HepG2 (cell line): ENCODE data around the gene SALL4. TPM values are rescaled to one million over a fixed set of nuclear protein-coding genes. Genes with fewer than 3 reads are reported as not detected.

Experiments used
- CHD4 ChIP-seq: fragments of 200-600 bp; sonication (generic); IDR thresholded peaks from 2 replicates; pipeline ENCODE4 v1.7.0; 2017; ENCODE audit warnings: mild to moderate bottlenecking, low read length, borderline replicate concordance
- GRHL1 ChIP-seq: sonication (generic); formaldehyde crosslinking; conservative IDR thresholded peaks from 2 replicates; pipeline ENCODE4 v1.8.0; 2022; ENCODE audit warnings: missing genetic modification reagents
- SSRP1 ChIP-seq: IDR thresholded peaks from 2 replicates; pipeline ENCODE4 v1.6.1; 2016; ENCODE audit warnings: control low read depth
- TARDBP ChIP-seq: sonication (generic); formaldehyde crosslinking; IDR thresholded peaks from 2 replicates; pipeline ENCODE4 v1.8.0; 2022; ENCODE audit warnings: mild to moderate bottlenecking, missing genetic modification reagents
- U2AF1 ChIP-seq: fragments of 200-400 bp; formaldehyde crosslinking; optimal IDR thresholded peaks from 2 replicates; pipeline ENCODE3; 2017; ENCODE audit warnings: mild to moderate bottlenecking, low read depth, low read length
- USF2 ChIP-seq, 2 experiments: sonication (generic) in 1 of 2; formaldehyde crosslinking in 1 of 2; IDR thresholded peaks; 2 replicates each; pipeline versions ENCODE4 v1.5.1 to v1.6.1; 2011 to 2020; ENCODE audit warnings: borderline replicate concordance in 1 of 2, low read depth in 1 of 2, low read length in 1 of 2, mild to moderate bottlenecking in 1 of 2, missing genetic modification reagents in 1 of 2, moderate library complexity in 1 of 2
- ZBTB40 ChIP-seq, 2 experiments: fragments of 450-650 bp in 1 of 2; sonication (generic) in 1 of 2; formaldehyde crosslinking in 1 of 2; IDR thresholded peaks; 2 replicates each; pipeline versions ENCODE4 v1.6.1 to v1.8.0; 2016 to 2022; ENCODE audit warnings: antibody characterized with exemption in 1 of 2, mild to moderate bottlenecking in 1 of 2, missing genetic modification reagents in 1 of 2
- ZMYM3 ChIP-seq: sonication (generic); formaldehyde crosslinking; IDR thresholded peaks from 2 replicates; pipeline ENCODE4 v1.5.1; 2020; ENCODE audit warnings: mild to moderate bottlenecking, missing genetic modification reagents
- ZNF280D ChIP-seq: sonication (generic); formaldehyde crosslinking; IDR thresholded peaks from 2 replicates; pipeline ENCODE4 v1.5.1; 2020; ENCODE audit warnings: mild to moderate bottlenecking, missing genetic modification reagents
- ZNF383 ChIP-seq: sonication (generic); formaldehyde crosslinking; IDR thresholded peaks from 2 replicates; pipeline ENCODE4 v1.4.0; 2020; ENCODE audit warnings: missing genetic modification reagents, mild to moderate bottlenecking, borderline replicate concordance
- polyA plus RNA-seq, 8 experiments: library from polyadenylated mRNA; depleted of rRNA in 3 of 8; stranded (reverse) in 7 of 8; unstranded in 1 of 8; fragments of >200 nt; fragmentation: Illumina TruSeq in 4 of 8; extraction: Trizol in 4 of 8; gene quantifications; 2 replicates each; pipeline versions ENCODE4 v1.2.1 to v1.2.3, GENCODE V29; 2011 to 2016; ENCODE audit warnings: low read depth in 4 of 8, missing spikeins in 1 of 8, mixed read lengths in 1 of 8; ENCODE audit not compliant: insufficient read depth in 1 of 8
- total RNA-seq, 5 experiments: library from RNA; depleted of rRNA; stranded (reverse); fragments of >200 nt; fragmentation: Illumina TruSeq; extraction: Trizol; gene quantifications; 2 replicates each; pipeline ENCODE4 v1.2.3, GENCODE V29; 2016; ENCODE audit warnings: low read depth in 1 of 5

SALL4 gene
- total and polyA plus RNA-seq, 2 of the 13 experiments (the other 11 are each of a cell fraction or from before 2014, with no cell fraction given), result 0.33 to 1.8 TPM

- 0 out of 2 replicates have a peak, but pooled peaks have one; percentile 5 for TF ChIP-seq USF2 (IDR thresholded peaks at IDR 0.05; ENCODE audit: low read depth, low read length)
- TF ChIP-seq USF2 (CRISPR knock-in tag; IDR thresholded peaks at IDR 0.05; ENCODE audit: borderline replicate concordance), result no peak
- no peak for TF ChIP-seq CHD4
- no peak for TF ChIP-seq GRHL1
- TF ChIP-seq ZNF383 (CRISPR knock-in tag), result no peak
- TF ChIP-seq TARDBP (CRISPR knock-in tag), result no peak
- no peak for TF ChIP-seq U2AF1
- TF ChIP-seq ZNF280D (CRISPR knock-in tag), result no peak
- TF ChIP-seq ZBTB40 (IDR thresholded peaks at IDR 0.05), result peak; percentile 83
- peak; percentile 98 for TF ChIP-seq ZBTB40 (CRISPR knock-in tag; IDR thresholded peaks at IDR 0.05)
- no peak for TF ChIP-seq SSRP1 (CRISPR knock-in tag)
- no peak; the same call in 1 of the 2 replicates for TF ChIP-seq ZMYM3 (CRISPR knock-in tag)
Measured at GRCh38 chr20:51768759-51769517, 33.4 kb downstream of the SALL4 start (continued).
